SK-N-MC (cell line): ENCODE measurements around the gene ZNF366.

Experiments
- DNase-seq: peaks from one replicate; pipeline ENCODE4 v3.0.0-alpha.2; 2011; ENCODE audit warnings: low read depth, low spot score
- H3K27ac ChIP-seq: fragments of 200-600 bp; sonication (generic); 2 replicates; pipeline ENCODE4 v1.5.1; 2016; ENCODE audit warnings: mixed run types
- H3K36me3 ChIP-seq: fragments of 200-600 bp; sonication (generic); 2 replicates; pipeline ENCODE4 v1.6.1; 2017; ENCODE audit warnings: antibody characterized with exemption, low read length, mixed read lengths; ENCODE audit not compliant: insufficient read depth
- H3K4me3 ChIP-seq: fragments of 200-600 bp; sonication (generic); 2 replicates; pipeline ENCODE4 v1.5.1; 2016
- H3K9ac ChIP-seq: fragments of 200-600 bp; sonication (generic); 2 replicates; pipeline ENCODE4 v1.8.0; 2017; ENCODE audit warnings: mixed run types, mixed read lengths; ENCODE audit not compliant: insufficient read length
- H3K9me3 ChIP-seq: fragments of 200-600 bp; sonication (generic); 2 replicates; pipeline ENCODE4 v1.6.1; 2017; ENCODE audit warnings: low read depth, mild to moderate bottlenecking, antibody characterized with exemption, low read length, moderate library complexity, mixed read lengths
- EZH2 ChIP-seq: fragments of 200-600 bp; sonication (generic); IDR thresholded peaks from one replicate; pipeline ENCODE4 v1.6.1; 2017; ENCODE audit warnings: antibody characterized with exemption
- FOXP2 ChIP-seq: optimal IDR thresholded peaks from 2 replicates; pipeline ENCODE3; 2011; ENCODE audit warnings: mild to moderate bottlenecking, moderate library complexity; ENCODE audit not compliant: insufficient read depth; ENCODE audit errors: extremely low read length, control extremely low read depth
- POLR2AphosphoS5 ChIP-seq: IDR thresholded peaks from 2 replicates; pipeline ENCODE4 v1.6.1; 2012; ENCODE audit warnings: mild to moderate bottlenecking, low read depth, low read length, borderline replicate concordance

The ZNF366 gene

GRCh38 chr5:72542695-72543094, 35.5 kb upstream of the ZNF366 start:
- no peak overlapping the region for H3K27ac ChIP-seq
- no peak overlapping the region for H3K4me3 ChIP-seq
- DNase-seq = no peak
- TF ChIP-seq EZH2 (no peak), POLR2AphosphoS5 (no peak), FOXP2 (no peak)
- no peaks in the 10 kb centered on the region for H3K36me3 ChIP-seq
- H3K9ac ChIP-seq = no peak overlapping the region
- H3K9me3 ChIP-seq = no peaks in the 10 kb centered on the region; the same call in 1 of the 2 replicates

GRCh38 chr5:72541501-72542225, 34.5 kb upstream of the ZNF366 start:
- H3K36me3 ChIP-seq = no peaks in the 10 kb centered on the region
- TF ChIP-seq FOXP2 (no peak), POLR2AphosphoS5 (no peak), EZH2 (no peak)
- H3K9ac ChIP-seq = no peak overlapping the region
- no peak overlapping the region for H3K27ac ChIP-seq
- DNase-seq = no peak
- H3K4me3 ChIP-seq = no peak overlapping the region
- H3K9me3 ChIP-seq = no peaks in the 10 kb centered on the region; the same call in 1 of the 2 replicates

GRCh38 chr5:72540759-72541438, 33.7 kb upstream of the ZNF366 start:
- Histone ChIP-seq H3K9me3 (no peaks in the 10 kb centered on the region), H3K27ac (no peak overlapping the region), H3K36me3 (no peaks in the 10 kb centered on the region), H3K9ac (no peak overlapping the region), H3K4me3 (no peak overlapping the region)
- no peak for DNase-seq
- TF ChIP-seq FOXP2 (no peak), POLR2AphosphoS5 (no peak), EZH2 (no peak)

DNA sequence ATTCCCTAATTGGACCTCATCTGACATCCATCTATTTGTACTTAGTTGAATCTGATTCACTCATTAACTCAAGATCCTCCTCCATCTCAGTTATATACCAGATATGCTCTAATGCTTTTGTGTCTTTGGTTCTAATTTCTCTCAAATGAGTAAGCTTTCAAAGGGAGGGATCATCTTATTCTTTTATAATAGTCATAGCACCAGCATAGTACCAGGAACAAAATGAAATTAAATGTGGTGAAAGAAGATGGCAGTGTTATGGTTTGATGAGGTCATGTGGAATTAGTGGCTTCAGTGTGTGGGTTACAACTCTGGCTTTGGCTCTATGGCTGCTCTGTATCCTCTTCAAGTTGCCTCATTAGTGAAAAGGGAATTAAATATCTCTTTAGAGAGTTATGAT, 32.5 kb upstream of the ZNF366 start:
- no peak for DNase-seq
- no peaks in the 10 kb centered on the region for H3K36me3 ChIP-seq
- no peak overlapping the region for H3K4me3 ChIP-seq
- H3K27ac ChIP-seq = no peak overlapping the region
- H3K9me3 ChIP-seq = no peaks in the 10 kb centered on the region
- TF ChIP-seq POLR2AphosphoS5 = no peak
- no peak for TF ChIP-seq FOXP2
- no peak for TF ChIP-seq EZH2
- H3K9ac ChIP-seq = no peak overlapping the region

- H3K9me3 ChIP-seq = no peaks in the 10 kb centered on the region
- H3K36me3 ChIP-seq = no peaks in the 10 kb centered on the region
- no peak overlapping the region for H3K9ac ChIP-seq
- TF ChIP-seq POLR2AphosphoS5 (no peak), EZH2 (no peak), FOXP2 (no peak)
- H3K27ac ChIP-seq = no peak overlapping the region
- no peak overlapping the region for H3K4me3 ChIP-seq
- DNase-seq = no peak
Observed at GRCh38 chr5:72539038-72539437, 31.8 kb upstream of the ZNF366 start.

- Histone ChIP-seq H3K9me3 (no peaks in the 10 kb centered on the region), H3K9ac (no peak overlapping the region), H3K36me3 (no peaks in the 10 kb centered on the region), H3K4me3 (no peak overlapping the region), H3K27ac (no peak overlapping the region)
- no peak for TF ChIP-seq FOXP2
- no peak for TF ChIP-seq EZH2
- TF ChIP-seq POLR2AphosphoS5 = no peak
- no peak for DNase-seq
Observed at GRCh38 chr5:72537166-72537565, 30.0 kb upstream of the ZNF366 start.

- TF ChIP-seq EZH2 = no peak
- no peak for DNase-seq
- Histone ChIP-seq H3K27ac (no peak overlapping the region), H3K9ac (no peak overlapping the region), H3K9me3 (no peaks in the 10 kb centered on the region), H3K36me3 (no peaks in the 10 kb centered on the region), H3K4me3 (no peak overlapping the region)
Observed at GRCh38 chr5:72531496-72532190, 24.4 kb upstream of the ZNF366 start.

DNA sequence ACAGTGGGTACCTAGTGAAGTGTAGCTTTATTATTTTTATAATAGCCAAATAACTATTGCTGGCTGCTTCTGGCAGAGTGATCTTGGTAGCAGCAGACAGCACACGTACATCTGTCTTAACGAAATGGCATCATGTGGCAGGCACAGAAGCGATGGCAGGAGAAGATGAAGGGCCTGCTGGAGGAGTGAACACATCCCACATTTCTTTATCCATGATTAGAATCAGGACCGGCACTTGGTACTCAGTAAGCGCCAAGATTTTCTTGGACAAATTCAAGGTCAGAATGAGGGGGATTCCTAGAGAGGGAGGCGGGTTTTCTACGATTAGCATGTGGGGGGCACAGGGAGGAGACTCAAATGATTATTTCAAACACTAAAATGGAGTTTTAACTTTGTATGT, 23.0 kb upstream of the ZNF366 start:
- TF ChIP-seq POLR2AphosphoS5 = no peak
- TF ChIP-seq FOXP2 = no peak
- no peak for TF ChIP-seq EZH2
- H3K36me3 ChIP-seq = no peaks in the 10 kb centered on the region
- H3K4me3 ChIP-seq = no peak overlapping the region
- DNase-seq = no peak
- H3K27ac ChIP-seq = no peak overlapping the region
- H3K9me3 ChIP-seq = no peaks in the 10 kb centered on the region
- no peak overlapping the region for H3K9ac ChIP-seq
